ENCODE data around the gene UQCC3.
"Not testable (repeated sequence)": the region's sequence is repeated elsewhere in the genome, so short reads cannot be mapped to it uniquely, and the experiment has no call there.

Gene UQCC3

GRCh38 chr11:62703921-62704320, 32.4 kb downstream of the UQCC3 start:
- not testable (repeated sequence) for DNase-seq (ENCODE audit: low read depth)

GRCh38 chr11:62705413-62705812, 33.9 kb downstream of the UQCC3 start:
- DNase-seq (ENCODE audit: low read depth) = no peak

- DNase-seq (ENCODE audit: low read depth) = peak; percentile 93
These were observed 34.7 kb downstream of the UQCC3 start for GRCh38 chr11:62705880-62706849.

- no peak for DNase-seq (ENCODE audit: low read depth)
These were observed 35.4 kb downstream of the UQCC3 start for GRCh38 chr11:62706850-62707247.

- no peak for DNase-seq (ENCODE audit: low read depth)
These were observed 35.9 kb downstream of the UQCC3 start, which contains the start of the genes BSCL2 and GNG3 for GRCh38 chr11:62707277-62707861. Gene BSCL2, minus strand, starts transcription at chr11:62707424. Its CDS starts 229 bp downstream, at chr11:62707195. Gene GNG3, plus strand, starts transcription at chr11:62707676. Its CDS starts 620 bp downstream, at chr11:62708296.

- no peak for DNase-seq (ENCODE audit: low read depth)
These were observed 36.9 kb downstream of the UQCC3 start for GRCh38 chr11:62708392-62708791.

- peak; percentile 14 for DNase-seq (ENCODE audit: low read depth)
These were observed 37.3 kb downstream of the UQCC3 start for GRCh38 chr11:62708793-62709192.

- peak; percentile 90 for DNase-seq (ENCODE audit: low read depth)
These were observed 38.0 kb downstream of the UQCC3 start for GRCh38 chr11:62709247-62710000.

- DNase-seq (ENCODE audit: low read depth) = no peak
These were observed 38.5 kb downstream of the UQCC3 start for GRCh38 chr11:62710001-62710345.

- DNase-seq (ENCODE audit: low read depth) = no peak
These were observed 40.9 kb downstream of the UQCC3 start for GRCh38 chr11:62712276-62712812.

- no peak for DNase-seq (ENCODE audit: low read depth)
These were observed 41.4 kb downstream of the UQCC3 start for GRCh38 chr11:62712861-62713260.

- DNase-seq (ENCODE audit: low read depth) = no peak
These were observed 41.9 kb downstream of the UQCC3 start for GRCh38 chr11:62713343-62713742.

- no peak for DNase-seq (ENCODE audit: low read depth)
These were observed 44.0 kb downstream of the UQCC3 start for GRCh38 chr11:62715150-62716130.

GRCh38 chr11:62716206-62716605, 44.7 kb downstream of the UQCC3 start:
- no peak for DNase-seq (ENCODE audit: low read depth)

- DNase-seq (ENCODE audit: low read depth) = no peak
These were observed 45.3 kb downstream of the UQCC3 start for GRCh38 chr11:62716816-62717215.

- DNase-seq (ENCODE audit: low read depth) = no peak
These were observed 48.0 kb downstream of the UQCC3 start for GRCh38 chr11:62719302-62719978.

GRCh38 chr11:62721994-62722393, 50.5 kb downstream of the UQCC3 start:
- no peak for DNase-seq (ENCODE audit: low read depth)

Data from stimulated activated CD8-positive, alpha-beta memory T cell treated with anti-CD3 and anti-CD28 coated beads, Interleukin-12 subunit alpha, Interleukin-12 subunit beta, amount 100 ng/mL, for 4 hours (primary cell).